CD14-positive monocyte (primary cell): ENCODE results near the gene VWA1. TPM values are rescaled to one million over a fixed set of nuclear protein-coding genes. Genes with fewer than 3 reads are reported as not detected.
A peak's percentile ranks its signal among the peaks of the same experiment; 100 is the strongest.
"Not testable (repeated sequence)": the region's sequence is repeated elsewhere in the genome, so short reads cannot be mapped to it uniquely, and the experiment has no call there.

Source experiments
- DNase-seq, 3 donors: peaks; one replicate each; pipeline ENCODE4 v3.0.0-alpha.2; 2011 to 2022
- H2AFZ ChIP-seq: 2 replicates; pipeline ENCODE4 v1.6.0; 2012; ENCODE audit warnings: mild to moderate bottlenecking, low read depth, low read length, inconsistent platforms; ENCODE audit not compliant: insufficient read depth, poor library complexity, severe bottlenecking
- H3K27ac ChIP-seq, 2 donors: 1 replicate in 1 of 2; 2 replicates in 1 of 2; pipeline ENCODE4 v1.5.1; 2012 to 2013; ENCODE audit warnings: low read length in 2 of 2, control low read depth in 1 of 2, inconsistent platforms in 1 of 2, low read depth in 1 of 2, mild to moderate bottlenecking in 1 of 2
- H3K27me3 ChIP-seq, 2 donors: one replicate each; pipeline versions ENCODE4 v1.6.0 to v1.6.1; 2011 to 2013; ENCODE audit warnings: low read length in 2 of 2; ENCODE audit not compliant: control insufficient read depth in 2 of 2, insufficient read depth in 2 of 2
- H3K36me3 ChIP-seq, 2 donors: replicated peaks in 1 of 2; 1 replicate in 1 of 2; 2 replicates in 1 of 2; pipeline versions ENCODE4 v1.5.1 to v1.6.1; 2012 to 2013; ENCODE audit warnings: low read length in 2 of 2, control low read depth in 1 of 2, inconsistent platforms in 1 of 2, mild to moderate bottlenecking in 1 of 2; ENCODE audit not compliant: insufficient read depth in 2 of 2, control insufficient read depth in 1 of 2
- H3K4me1 ChIP-seq, 2 donors: 1 replicate in 1 of 2; 2 replicates in 1 of 2; pipeline versions ENCODE4 v1.5.1 to v1.6.1; 2012 to 2013; ENCODE audit warnings: low read length in 2 of 2, control low read depth in 1 of 2, inconsistent platforms in 1 of 2, mild to moderate bottlenecking in 1 of 2, moderate library complexity in 1 of 2; ENCODE audit not compliant: insufficient read depth in 2 of 2, control insufficient read depth in 1 of 2
- H3K4me2 ChIP-seq: replicated peaks from 2 replicates; pipeline ENCODE3; 2012; ENCODE audit warnings: low read length, moderate library complexity, mild to moderate bottlenecking; ENCODE audit not compliant: poor library complexity, severe bottlenecking; ENCODE audit errors: extremely low read depth
- H3K4me3 ChIP-seq, 3 experiments: fragments of 200-600 bp in 1 of 3; sonication (generic) in 1 of 3; replicated peaks in 1 of 3; 1 replicate in 2 of 3; 2 replicates in 1 of 3; pipeline ENCODE4 v1.5.1; 2011 to 2013; ENCODE audit warnings: low read length in 3 of 3, mild to moderate bottlenecking in 3 of 3, control low read depth in 2 of 3, low read depth in 2 of 3, inconsistent platforms in 1 of 3, moderate library complexity in 1 of 3
- H3K79me2 ChIP-seq: 2 replicates; pipeline ENCODE4 v1.6.0; 2012; ENCODE audit warnings: mild to moderate bottlenecking, control low read depth, inconsistent platforms, low read length, moderate library complexity; ENCODE audit not compliant: insufficient read depth
- H3K9ac ChIP-seq: 2 replicates; pipeline ENCODE4 v1.6.0; 2017; ENCODE audit warnings: low read length, mild to moderate bottlenecking; ENCODE audit not compliant: insufficient read depth, poor library complexity, severe bottlenecking
- H3K9me3 ChIP-seq, 2 donors: replicated peaks in 1 of 2; 1 replicate in 1 of 2; 2 replicates in 1 of 2; pipeline versions ENCODE4 v1.5.1 to v1.6.1; 2012 to 2013; ENCODE audit warnings: low read length in 2 of 2, control low read depth in 1 of 2; ENCODE audit not compliant: control insufficient read depth in 1 of 2, insufficient read depth in 1 of 2
- H4K20me1 ChIP-seq: 2 replicates; pipeline ENCODE4 v1.6.0; 2012; ENCODE audit warnings: mild to moderate bottlenecking, low read length, control low read depth, moderate library complexity; ENCODE audit not compliant: insufficient read depth
- H3K27ac Mint-ChIP-seq, 7 donors: one replicate each; pipeline ENCODE4 v1.8.0; 2020; ENCODE audit warnings: mild to moderate bottlenecking in 7 of 7, mixed read lengths in 7 of 7, moderate library complexity in 6 of 7, inconsistent platforms in 2 of 7
- H3K27me3 Mint-ChIP-seq, 3 donors: one replicate each; pipeline ENCODE4 v1.8.0; 2021 to 2022; ENCODE audit warnings: low read depth in 3 of 3, mild to moderate bottlenecking in 3 of 3, mixed read lengths in 3 of 3, moderate library complexity in 3 of 3, inconsistent platforms in 1 of 3
- H3K36me3 Mint-ChIP-seq, 2 donors: one replicate each; pipeline ENCODE4 v1.8.0; 2020; ENCODE audit warnings: mixed read lengths in 2 of 2, inconsistent platforms in 1 of 2, mild to moderate bottlenecking in 1 of 2
- H3K4me1 Mint-ChIP-seq: one replicate; pipeline ENCODE4 v1.8.0; 2020; ENCODE audit warnings: mild to moderate bottlenecking, mixed read lengths
- H3K4me3 Mint-ChIP-seq, 2 donors: one replicate each; pipeline ENCODE4 v1.8.0; 2020; ENCODE audit warnings: mild to moderate bottlenecking in 2 of 2, mixed read lengths in 2 of 2, moderate library complexity in 1 of 2
- H3K9me3 Mint-ChIP-seq, 7 donors: one replicate each; pipeline ENCODE4 v1.8.0; 2020 to 2022; ENCODE audit warnings: mixed read lengths in 7 of 7, mild to moderate bottlenecking in 6 of 7, moderate library complexity in 6 of 7, inconsistent platforms in 2 of 7
- WGBS: methylation state at CpG from one replicate; pipeline ENCODE4 v1.1.5; 2013; ENCODE audit warnings: missing lambda C conversion rate; ENCODE audit not compliant: insufficient coverage; 5-methylcytosine and 5-hydroxymethylcytosine counted together
- intact Hi-C, 2 donors: fragments of 100-400 bp; cut with micrococcal nuclease; formaldehyde crosslinking; loops; one replicate each; pipeline versions ENCODE4 v1.15.0 to v1.15.1; 2023
- polyA plus RNA-seq, 3 donors: library from polyadenylated mRNA; depleted of rRNA in 1 of 3; unstranded in 2 of 3; stranded (reverse) in 1 of 3; fragments of 300-500 nt in 2 of 3; fragments of >200 nt in 1 of 3; fragmentation: Illumina TruSeq in 2 of 3; gene quantifications; 1 replicate in 2 of 3; 2 replicates in 1 of 3; pipeline ENCODE4 v1.2.3, GENCODE V29; 2012 to 2021
- TF ChIP-seq, protein P1 (sequence below): fragments of 200-600 bp; IDR thresholded peaks from one replicate; pipeline ENCODE4 v1.8.0; 2022; ENCODE audit warnings: antibody characterized with exemption, mild to moderate bottlenecking

VWA1 gene
- polyA plus RNA-seq, 3 donors, result not detected

DNA sequence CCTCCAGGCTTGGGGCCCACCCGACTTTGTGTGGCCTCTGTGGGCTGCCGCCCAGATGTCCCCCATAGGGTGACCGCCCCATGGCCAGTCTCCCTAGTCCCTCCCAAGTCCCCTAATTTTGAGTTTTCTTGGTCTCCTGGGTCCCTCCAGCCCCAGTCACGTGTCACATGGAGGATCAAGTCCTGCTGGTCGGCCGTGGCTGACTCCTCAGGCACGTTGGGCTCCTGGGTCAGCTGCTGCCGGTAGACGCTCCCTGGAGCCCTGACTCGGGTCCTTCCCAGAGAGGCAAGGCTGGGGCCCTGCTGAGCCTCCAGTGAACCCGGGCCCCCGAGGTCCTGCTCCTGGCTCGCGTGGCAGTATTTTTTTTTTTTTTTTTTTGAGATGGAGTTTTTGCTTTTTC lies 24.2 kb downstream of the VWA1 start:
- H4K20me1 ChIP-seq, H3K4me1 Mint-ChIP-seq, H3K79me2 ChIP-seq, H3K4me3 Mint-ChIP-seq, H3K4me1 ChIP-seq, H3K9ac ChIP-seq, H3K27me3 ChIP-seq, H3K27ac ChIP-seq, H3K36me3 ChIP-seq, H3K27ac Mint-ChIP-seq, H3K9me3 ChIP-seq, H3K4me2 ChIP-seq, H3K9me3 Mint-ChIP-seq, DNase-seq, H2AFZ ChIP-seq, H3K36me3 Mint-ChIP-seq, H3K4me3 ChIP-seq, intact Hi-C loops: not testable (repeated sequence)
- H3K27me3 Mint-ChIP-seq, result peaks cover 6 to 31% (median 14%) of the 10 kb centered on the region in 3 donors
- 92% methylated on average over 10 of the region's 14 CpGs for WGBS

DNA sequence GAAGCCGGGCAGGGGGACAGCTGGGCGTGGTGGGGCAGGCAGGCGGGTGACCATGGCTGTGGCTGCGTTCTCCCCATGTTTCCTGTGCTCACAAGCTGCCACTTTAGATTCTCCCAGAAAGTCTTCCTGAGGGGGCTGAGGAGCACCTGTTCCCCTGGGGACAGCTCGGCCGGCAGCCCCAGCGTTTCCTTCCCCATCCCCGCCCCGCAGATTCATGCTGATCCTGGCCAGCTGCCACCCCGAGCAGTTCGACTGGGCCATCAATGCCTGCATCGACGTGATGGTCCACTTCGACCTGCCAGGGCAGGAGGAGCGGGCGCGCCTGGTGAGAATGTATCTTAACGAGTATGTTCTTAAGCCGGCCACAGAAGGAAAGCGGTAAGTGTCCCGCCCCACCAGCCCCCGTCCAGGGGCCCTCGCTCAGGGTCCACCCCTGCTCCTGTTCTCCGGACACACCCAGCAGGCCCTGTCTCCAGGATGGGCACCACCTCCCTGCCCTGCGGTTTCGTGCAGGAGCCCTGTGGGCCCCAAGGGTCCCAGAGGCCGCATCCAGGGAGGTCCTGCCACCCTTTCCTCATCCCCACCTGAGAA lies 25.1 kb downstream of the VWA1 start:
- TF ChIP-seq, protein P1, sequence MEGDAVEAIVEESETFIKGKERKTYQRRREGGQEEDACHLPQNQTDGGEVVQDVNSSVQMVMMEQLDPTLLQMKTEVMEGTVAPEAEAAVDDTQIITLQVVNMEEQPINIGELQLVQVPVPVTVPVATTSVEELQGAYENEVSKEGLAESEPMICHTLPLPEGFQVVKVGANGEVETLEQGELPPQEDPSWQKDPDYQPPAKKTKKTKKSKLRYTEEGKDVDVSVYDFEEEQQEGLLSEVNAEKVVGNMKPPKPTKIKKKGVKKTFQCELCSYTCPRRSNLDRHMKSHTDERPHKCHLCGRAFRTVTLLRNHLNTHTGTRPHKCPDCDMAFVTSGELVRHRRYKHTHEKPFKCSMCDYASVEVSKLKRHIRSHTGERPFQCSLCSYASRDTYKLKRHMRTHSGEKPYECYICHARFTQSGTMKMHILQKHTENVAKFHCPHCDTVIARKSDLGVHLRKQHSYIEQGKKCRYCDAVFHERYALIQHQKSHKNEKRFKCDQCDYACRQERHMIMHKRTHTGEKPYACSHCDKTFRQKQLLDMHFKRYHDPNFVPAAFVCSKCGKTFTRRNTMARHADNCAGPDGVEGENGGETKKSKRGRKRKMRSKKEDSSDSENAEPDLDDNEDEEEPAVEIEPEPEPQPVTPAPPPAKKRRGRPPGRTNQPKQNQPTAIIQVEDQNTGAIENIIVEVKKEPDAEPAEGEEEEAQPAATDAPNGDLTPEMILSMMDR, result no peak
- Histone ChIP-seq H3K36me3 (no peaks in the 10 kb centered on the region), H2AFZ (no peak overlapping the region), H4K20me1 (no peaks in the 10 kb centered on the region), H3K9ac (no peak overlapping the region), H3K27ac (no peak overlapping the region), H3K4me1 (no peaks in the 10 kb centered on the region), H3K9me3 (no peaks in the 10 kb centered on the region), H3K27me3 (peaks cover 0 to 6% of the 10 kb centered on the region in 2 donors), H3K4me3 (no peak overlapping the region), H3K79me2 (no peaks in the 10 kb centered on the region), H3K4me2 (no peak overlapping the region)
- peaks cover 0 to 2% (median 0%) of the 10 kb centered on the region in 7 donors for H3K9me3 Mint-ChIP-seq
- WGBS, result 39% methylated on average over 27 of the region's 27 CpGs
- no peaks in the 10 kb centered on the region for H3K4me1 Mint-ChIP-seq
- peaks cover 6 to 23% (median 16%) of the 10 kb centered on the region in 3 donors for H3K27me3 Mint-ChIP-seq
- no peaks in the 10 kb centered on the region for H3K36me3 Mint-ChIP-seq
- intact Hi-C loops, result no loop called here
- no peak for DNase-seq
- peak overlapping the region in 1 of 7 donors; percentile 2 for H3K27ac Mint-ChIP-seq
- peak overlapping the region in 1 of 2 donors; percentile 65 for H3K4me3 Mint-ChIP-seq
